ENCODE data around the gene HMGXB3. TPM values are rescaled to one million over a fixed set of nuclear protein-coding genes. Genes with fewer than 3 reads are reported as not detected.
A peak's percentile ranks its signal among the peaks of the same experiment; 100 is the strongest.

The HMGXB3 gene
- total RNA-seq, 1 experiment from 2014 or later: 26.9 TPM

GRCh38 chr5:150065346-150065745 is 64.8 kb downstream of the HMGXB3 start:
- Histone ChIP-seq H4K8ac (replicated peaks; ENCODE audit: insufficient read length, low read depth, low read length) (no peak overlapping the region), H4K20me1 (ENCODE audit: control insufficient read depth, insufficient read depth, insufficient read length) (no peaks in the 10 kb centered on the region), H2BK5ac (ENCODE audit: insufficient read length, low read length) (no peak overlapping the region), H3K27me3 (ENCODE audit: insufficient read depth, low read length) (no peaks in the 10 kb centered on the region), H2BK15ac (ENCODE audit: low read depth, low read length) (no peak overlapping the region), H3K9ac (ENCODE audit: extremely low read depth, insufficient read length, low read length) (no peak overlapping the region), H2AK5ac (ENCODE audit: insufficient read length, low read length) (no peak overlapping the region), H3K4ac (ENCODE audit: low read depth, low read length) (no peak overlapping the region), H3K56ac (ENCODE audit: insufficient read length, low read depth, low read length) (no peak overlapping the region), H3K4me2 (ENCODE audit: insufficient read depth, insufficient read length, low read length) (no peak overlapping the region), H3K79me1 (ENCODE audit: insufficient read depth, low read depth, low read length, poor library complexity, severe bottlenecking) (no peaks in the 10 kb centered on the region), H4K5ac (ENCODE audit: insufficient read length, low read depth, low read length) (no peak overlapping the region), H2BK120ac (ENCODE audit: low read depth, low read length, poor library complexity, severe bottlenecking) (no peak overlapping the region), H4K91ac (ENCODE audit: insufficient read length, low read depth, low read length) (no peak overlapping the region), H3K23me2 (ENCODE audit: insufficient read length, low read depth, low read length, poor library complexity, severe bottlenecking) (no peaks in the 10 kb centered on the region), H3K18ac (ENCODE audit: insufficient read length, low read depth, low read length) (no peak overlapping the region), H3T11ph (ENCODE audit: low read length) (no peak overlapping the region), H3K79me2 (ENCODE audit: insufficient read depth, low read length) (no peaks in the 10 kb centered on the region), H2AFZ (ENCODE audit: low read length) (no peak overlapping the region), H3K27ac (ENCODE audit: insufficient read length, low read depth, low read length) (no peak overlapping the region), H3K4me1 (ENCODE audit: insufficient read depth, low read length) (no peaks in the 10 kb centered on the region), H2BK12ac (ENCODE audit: insufficient read length, low read depth, low read length) (no peak overlapping the region), H2BK20ac (ENCODE audit: low read depth, low read length, poor library complexity, severe bottlenecking) (no peak overlapping the region), H3K14ac (ENCODE audit: insufficient read depth, low read length) (no peak overlapping the region), H3K9me3 (ENCODE audit: control insufficient read depth, low read depth, low read length) (no peaks in the 10 kb centered on the region), H3K23ac (ENCODE audit: insufficient read length, low read depth, low read length) (no peak overlapping the region)
- Mint-ChIP-seq H3K27me3 (ENCODE audit: low read depth) (peaks cover 26% of the 10 kb centered on the region), H3K4me1 (peaks cover 5 to 21% of the 10 kb centered on the region in 2 experiments; a peak in 3 of 4 replicates), H3K27ac (peak overlapping the region in 1 of 3 experiments; percentile 53; a peak in 1 of 7 replicates), H3K9me3 (no peaks in the 10 kb centered on the region; a peak in 1 of 5 replicates), H3K4me3 (no peak overlapping the region), H3K36me3 (ENCODE audit: insufficient read depth in 1 of 3, low read depth in 3 of 3) (no peaks in the 10 kb centered on the region)
- WGBS (ENCODE audit: extremely low coverage, insufficient read length, low lambda C conversion rate): no CpG with 5 or more reads among the region's 6 CpGs
- no peak for DNase-seq
- TF ChIP-seq, protein P1, sequence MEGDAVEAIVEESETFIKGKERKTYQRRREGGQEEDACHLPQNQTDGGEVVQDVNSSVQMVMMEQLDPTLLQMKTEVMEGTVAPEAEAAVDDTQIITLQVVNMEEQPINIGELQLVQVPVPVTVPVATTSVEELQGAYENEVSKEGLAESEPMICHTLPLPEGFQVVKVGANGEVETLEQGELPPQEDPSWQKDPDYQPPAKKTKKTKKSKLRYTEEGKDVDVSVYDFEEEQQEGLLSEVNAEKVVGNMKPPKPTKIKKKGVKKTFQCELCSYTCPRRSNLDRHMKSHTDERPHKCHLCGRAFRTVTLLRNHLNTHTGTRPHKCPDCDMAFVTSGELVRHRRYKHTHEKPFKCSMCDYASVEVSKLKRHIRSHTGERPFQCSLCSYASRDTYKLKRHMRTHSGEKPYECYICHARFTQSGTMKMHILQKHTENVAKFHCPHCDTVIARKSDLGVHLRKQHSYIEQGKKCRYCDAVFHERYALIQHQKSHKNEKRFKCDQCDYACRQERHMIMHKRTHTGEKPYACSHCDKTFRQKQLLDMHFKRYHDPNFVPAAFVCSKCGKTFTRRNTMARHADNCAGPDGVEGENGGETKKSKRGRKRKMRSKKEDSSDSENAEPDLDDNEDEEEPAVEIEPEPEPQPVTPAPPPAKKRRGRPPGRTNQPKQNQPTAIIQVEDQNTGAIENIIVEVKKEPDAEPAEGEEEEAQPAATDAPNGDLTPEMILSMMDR (conservative IDR thresholded peaks at IDR 0.05): 0 out of 3 replicates have a peak, but pooled peaks have one; percentile 15

All from H9 (cell line).